ENCODE measurements around the gene EIF4EBP2. TPM values are rescaled to one million over a fixed set of nuclear protein-coding genes. Genes with fewer than 3 reads are reported as not detected.

EIF4EBP2 gene
- total RNA-seq, 1 experiment from 2014 or later: 93.2 TPM

GRCh38 chr10:70371846-70372245, 32.1 kb upstream of the EIF4EBP2 start:
- Histone ChIP-seq H3K27me3 (ENCODE audit: insufficient read depth, low read length) (no peaks in the 10 kb centered on the region), H3K9me3 (ENCODE audit: control insufficient read depth, low read depth, low read length) (no peaks in the 10 kb centered on the region), H3K9ac (ENCODE audit: extremely low read depth, insufficient read length, low read length) (no peak overlapping the region), H3T11ph (ENCODE audit: low read length) (no peak overlapping the region), H3K56ac (ENCODE audit: insufficient read length, low read depth, low read length) (no peak overlapping the region), H2BK120ac (ENCODE audit: low read depth, low read length, poor library complexity, severe bottlenecking) (no peak overlapping the region), H3K18ac (ENCODE audit: insufficient read length, low read depth, low read length) (no peak overlapping the region), H2BK15ac (ENCODE audit: low read depth, low read length) (no peak overlapping the region), H3K23me2 (ENCODE audit: insufficient read length, low read depth, low read length, poor library complexity, severe bottlenecking) (no peaks in the 10 kb centered on the region), H3K23ac (ENCODE audit: insufficient read length, low read depth, low read length) (no peak overlapping the region), H2AFZ (ENCODE audit: low read length) (no peak overlapping the region), H4K8ac (replicated peaks; ENCODE audit: insufficient read length, low read depth, low read length) (no peak overlapping the region), H3K14ac (ENCODE audit: insufficient read depth, low read length) (no peak overlapping the region), H3K79me2 (ENCODE audit: insufficient read depth, low read length) (no peaks in the 10 kb centered on the region), H4K5ac (ENCODE audit: insufficient read length, low read depth, low read length) (no peak overlapping the region), H2BK12ac (ENCODE audit: insufficient read length, low read depth, low read length) (no peak overlapping the region), H2BK20ac (ENCODE audit: low read depth, low read length, poor library complexity, severe bottlenecking) (no peak overlapping the region), H2BK5ac (ENCODE audit: insufficient read length, low read length) (no peak overlapping the region), H3K27ac (ENCODE audit: insufficient read length, low read depth, low read length) (no peak overlapping the region), H3K4me1 (ENCODE audit: insufficient read depth, low read length) (no peaks in the 10 kb centered on the region), H3K4me2 (ENCODE audit: insufficient read depth, insufficient read length, low read length) (no peak overlapping the region), H3K4ac (ENCODE audit: low read depth, low read length) (no peak overlapping the region), H2AK5ac (ENCODE audit: insufficient read length, low read length) (no peak overlapping the region), H4K91ac (ENCODE audit: insufficient read length, low read depth, low read length) (no peak overlapping the region), H3K79me1 (ENCODE audit: insufficient read depth, low read depth, low read length, poor library complexity, severe bottlenecking) (no peaks in the 10 kb centered on the region), H4K20me1 (ENCODE audit: control insufficient read depth, insufficient read depth, insufficient read length) (no peaks in the 10 kb centered on the region)
- no CpG with 5 or more reads among the region's 5 CpGs for WGBS (ENCODE audit: extremely low coverage, insufficient read length, low lambda C conversion rate)
- H3K27ac Mint-ChIP-seq: peak overlapping the region in 2 of 3 experiments; percentile 57 to 84; a peak in 3 of 7 replicates
- no peaks in the 10 kb centered on the region for H3K27me3 Mint-ChIP-seq (ENCODE audit: low read depth)
- H3K4me1 Mint-ChIP-seq: peaks cover 27 to 36% of the 10 kb centered on the region in 2 experiments
- TF ChIP-seq CTCF (conservative IDR thresholded peaks at IDR 0.05): no peak
- no peak overlapping the region for H3K4me3 Mint-ChIP-seq
- H3K36me3 Mint-ChIP-seq (ENCODE audit: insufficient read depth in 1 of 3, low read depth in 3 of 3): peaks cover 14 to 24% (median 15%) of the 10 kb centered on the region in 3 experiments; a peak in 5 of 7 replicates
- DNase-seq: no peak
- no peaks in the 10 kb centered on the region for H3K9me3 Mint-ChIP-seq

Measured in H9 (cell line).